Measurements from ENCODE around the gene SPATA31C1. TPM values are rescaled to one million over a fixed set of nuclear protein-coding genes. Genes with fewer than 3 reads are reported as not detected.
"Not testable (repeated sequence)": the region's sequence is repeated elsewhere in the genome, so short reads cannot be mapped to it uniquely, and the experiment has no call there.

SPATA31C1 gene
- total RNA-seq, 1 experiment from 2014 or later = not detected

DNA sequence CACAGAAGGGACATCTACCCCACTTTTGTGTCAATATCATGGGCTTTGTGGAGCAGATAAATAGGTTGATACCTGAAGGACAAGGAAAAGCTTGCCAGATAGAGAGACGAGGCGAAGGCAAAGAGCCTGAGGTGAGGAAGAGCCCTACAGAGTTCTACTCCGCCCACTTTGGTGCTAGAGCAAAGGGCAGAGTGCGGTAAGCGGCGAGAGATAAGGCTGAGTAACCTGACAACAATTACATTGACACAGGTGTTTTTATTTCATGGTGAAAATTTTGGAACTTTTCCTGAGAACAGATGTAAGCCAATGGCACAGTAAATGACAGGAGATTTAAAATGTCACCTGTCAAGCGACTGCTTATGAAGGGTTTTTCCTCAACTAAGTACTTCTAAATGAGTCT is 16.7 kb downstream of the SPATA31C1 start:
- H3K9ac ChIP-seq (ENCODE audit: low read length); H2AFZ ChIP-seq (ENCODE audit: low read length); H3K4me2 ChIP-seq (ENCODE audit: low read length); H3K4me3 ChIP-seq (ENCODE audit: low read length); H3K79me2 ChIP-seq (ENCODE audit: low read length); H3K9me3 ChIP-seq (ENCODE audit: low read length); H3K36me3 ChIP-seq (ENCODE audit: low read depth, low read length); H3K27me3 ChIP-seq (ENCODE audit: low read length); H3K9me2 ChIP-seq (replicated peaks; ENCODE audit: low read length); H3F3A ChIP-seq (ENCODE audit: low read length, unreplicated experiment); intact Hi-C loops (cut with micrococcal nuclease); DNase-seq; H3K4me1 ChIP-seq (ENCODE audit: insufficient read depth, low read length); CTCF ChIA-PET; H4K20me1 ChIP-seq (ENCODE audit: low read length); BruUV-seq (replicated peaks); H3K27ac ChIP-seq (ENCODE audit: low read length); POLR2A ChIA-PET (ENCODE audit: unreplicated experiment); ATAC-seq: not testable (repeated sequence)

GRCh38 chr9:87937352-87937751 is 19.6 kb downstream of the SPATA31C1 start:
- H3F3A ChIP-seq (ENCODE audit: low read length, unreplicated experiment); ATAC-seq; H3K79me2 ChIP-seq (ENCODE audit: low read length); H3K4me1 ChIP-seq (ENCODE audit: insufficient read depth, low read length); CTCF ChIA-PET; BruUV-seq (replicated peaks); DNase-seq; H3K36me3 ChIP-seq (ENCODE audit: low read depth, low read length); H3K27ac ChIP-seq (ENCODE audit: low read length); H3K27me3 ChIP-seq (ENCODE audit: low read length); H3K4me2 ChIP-seq (ENCODE audit: low read length); H4K20me1 ChIP-seq (ENCODE audit: low read length); H3K4me3 ChIP-seq (ENCODE audit: low read length); H3K9ac ChIP-seq (ENCODE audit: low read length); H2AFZ ChIP-seq (ENCODE audit: low read length); H3K9me3 ChIP-seq (ENCODE audit: low read length); intact Hi-C loops (cut with micrococcal nuclease); POLR2A ChIA-PET (ENCODE audit: unreplicated experiment); H3K9me2 ChIP-seq (replicated peaks; ENCODE audit: low read length): not testable (repeated sequence)

- H3K9me3 ChIP-seq (ENCODE audit: low read length); H3K27ac ChIP-seq (ENCODE audit: low read length); DNase-seq; H3K36me3 ChIP-seq (ENCODE audit: low read depth, low read length); H3K4me2 ChIP-seq (ENCODE audit: low read length); H3K9me2 ChIP-seq (replicated peaks; ENCODE audit: low read length); intact Hi-C loops (cut with micrococcal nuclease); CTCF ChIA-PET; H2AFZ ChIP-seq (ENCODE audit: low read length); ATAC-seq; H3K9ac ChIP-seq (ENCODE audit: low read length); H4K20me1 ChIP-seq (ENCODE audit: low read length); POLR2A ChIA-PET (ENCODE audit: unreplicated experiment); H3F3A ChIP-seq (ENCODE audit: low read length, unreplicated experiment); H3K4me1 ChIP-seq (ENCODE audit: insufficient read depth, low read length); BruUV-seq (replicated peaks); H3K27me3 ChIP-seq (ENCODE audit: low read length); H3K79me2 ChIP-seq (ENCODE audit: low read length); H3K4me3 ChIP-seq (ENCODE audit: low read length): not testable (repeated sequence)
These were observed 20.2 kb downstream of the SPATA31C1 start for GRCh38 chr9:87937918-87938317.

DNA sequence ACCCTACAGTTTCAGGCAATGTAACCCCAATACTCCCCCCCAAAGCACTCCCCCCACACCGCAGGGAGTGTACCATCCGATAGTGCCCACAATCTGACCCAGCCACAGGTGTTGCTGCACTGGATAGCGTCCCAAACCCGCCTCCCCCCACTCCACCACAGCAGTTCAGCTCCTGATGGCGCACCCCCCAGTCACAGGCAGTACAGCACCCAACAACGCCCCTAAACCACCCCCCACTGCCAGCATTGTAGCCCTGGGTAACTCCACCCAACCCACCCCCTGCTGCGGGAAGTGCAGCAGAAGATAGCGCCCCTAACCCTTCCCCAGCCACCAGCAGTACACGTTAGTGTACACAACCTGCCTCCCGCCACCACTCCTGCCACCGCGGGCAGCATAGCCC is 20.6 kb downstream of the SPATA31C1 start:
- H3K27ac ChIP-seq (ENCODE audit: low read length); DNase-seq; POLR2A ChIA-PET (ENCODE audit: unreplicated experiment); H3K4me1 ChIP-seq (ENCODE audit: insufficient read depth, low read length); H3F3A ChIP-seq (ENCODE audit: low read length, unreplicated experiment); H3K4me3 ChIP-seq (ENCODE audit: low read length); CTCF ChIA-PET; H3K9ac ChIP-seq (ENCODE audit: low read length); H3K36me3 ChIP-seq (ENCODE audit: low read depth, low read length); H3K4me2 ChIP-seq (ENCODE audit: low read length); BruUV-seq (replicated peaks); H2AFZ ChIP-seq (ENCODE audit: low read length); H3K9me2 ChIP-seq (replicated peaks; ENCODE audit: low read length); ATAC-seq; H3K9me3 ChIP-seq (ENCODE audit: low read length); H3K79me2 ChIP-seq (ENCODE audit: low read length); H4K20me1 ChIP-seq (ENCODE audit: low read length); intact Hi-C loops (cut with micrococcal nuclease); H3K27me3 ChIP-seq (ENCODE audit: low read length): not testable (repeated sequence)

DNA sequence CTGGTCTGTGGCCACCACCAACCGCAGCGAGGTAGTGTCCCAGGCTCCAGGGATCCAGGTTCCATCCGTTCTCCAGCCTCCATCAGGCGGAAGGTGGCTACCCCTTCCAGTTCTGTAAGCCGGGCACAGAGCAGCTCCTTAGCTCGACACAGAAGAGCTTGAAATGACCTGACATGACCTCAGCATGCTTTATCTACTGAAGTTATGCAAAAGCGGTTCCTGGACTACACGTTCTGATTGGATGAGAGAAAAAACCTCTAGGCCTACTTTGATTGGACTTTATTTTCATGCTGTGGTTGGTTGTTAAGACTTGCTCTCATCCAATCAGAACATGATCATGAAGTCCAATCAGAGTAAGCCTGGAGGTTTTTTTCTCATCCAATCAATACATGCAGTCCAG is 21.3 kb downstream of the SPATA31C1 start:
- H2AFZ ChIP-seq (ENCODE audit: low read length); intact Hi-C loops (cut with micrococcal nuclease); POLR2A ChIA-PET (ENCODE audit: unreplicated experiment): not testable (repeated sequence)

More for the DNA sequence above, 21.3 kb downstream of the SPATA31C1 start:
- H3K79me2 ChIP-seq (ENCODE audit: low read length); DNase-seq; H3K4me1 ChIP-seq (ENCODE audit: insufficient read depth, low read length); H3K9me2 ChIP-seq (replicated peaks; ENCODE audit: low read length); BruUV-seq (replicated peaks); H3F3A ChIP-seq (ENCODE audit: low read length, unreplicated experiment); H3K4me3 ChIP-seq (ENCODE audit: low read length); CTCF ChIA-PET; H3K9me3 ChIP-seq (ENCODE audit: low read length); H3K27ac ChIP-seq (ENCODE audit: low read length); H4K20me1 ChIP-seq (ENCODE audit: low read length); H3K36me3 ChIP-seq (ENCODE audit: low read depth, low read length); H3K9ac ChIP-seq (ENCODE audit: low read length); H3K4me2 ChIP-seq (ENCODE audit: low read length); ATAC-seq; H3K27me3 ChIP-seq (ENCODE audit: low read length): not testable (repeated sequence)

Measured in PC-3 (cell line).